Stimulated activated CD8-positive, alpha-beta memory T cell treated with anti-CD3 and anti-CD28 coated beads, Interleukin-4, amount 100 ng/mL, for 24 hours (primary cell): ENCODE measurements around the gene JPT1.
"Not testable (repeated sequence)": the region's sequence is repeated elsewhere in the genome, so short reads cannot be mapped to it uniquely, and the experiment has no call there.

Source experiments
- DNase-seq: peaks from one replicate; pipeline ENCODE4 v3.0.0-alpha.2; 2020; ENCODE audit warnings: low read depth

Gene JPT1

GRCh38 chr17:75130059-75130631 is 24.2 kb downstream of the JPT1 start:
- no peak for DNase-seq

- no peak for DNase-seq
These were observed 24.7 kb downstream of the JPT1 start for GRCh38 chr17:75129576-75129975.

DNA sequence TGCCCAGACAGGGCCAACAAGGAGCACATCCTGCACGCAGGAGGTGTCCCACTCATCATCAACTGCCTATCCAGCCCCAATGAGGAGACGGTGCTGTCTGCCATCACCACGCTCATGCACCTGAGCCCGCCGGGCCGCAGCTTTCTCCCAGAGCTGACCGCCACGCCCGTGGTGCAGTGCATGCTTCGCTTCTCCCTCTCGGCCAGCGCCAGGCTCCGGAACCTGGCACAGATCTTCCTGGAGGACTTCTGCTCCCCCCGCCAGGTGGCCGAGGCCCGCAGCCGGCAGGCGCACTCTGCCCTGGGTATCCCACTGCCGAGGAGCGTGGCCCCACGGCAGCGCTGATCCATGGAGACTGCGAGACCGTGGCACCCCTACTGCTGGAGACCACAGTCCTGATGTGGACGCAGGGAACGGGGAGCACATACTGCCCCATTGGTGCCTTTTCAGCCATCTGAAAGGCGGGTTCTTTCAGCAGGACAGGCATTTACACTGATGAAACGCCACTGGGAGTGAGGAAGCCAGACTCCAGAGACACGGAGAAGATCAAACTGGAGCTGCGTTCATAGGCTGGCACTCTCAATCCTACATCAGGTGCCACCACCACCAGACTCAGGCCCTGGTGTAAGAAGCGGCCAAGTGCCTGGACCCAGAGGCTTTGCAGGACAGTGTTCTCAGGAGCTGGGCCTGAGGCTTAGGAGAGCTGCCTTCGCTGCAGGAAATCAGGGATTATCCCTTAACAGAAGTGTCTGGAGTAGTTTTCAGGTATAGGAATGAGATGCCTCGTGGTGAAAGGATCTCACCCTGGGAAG is 25.4 kb downstream of the JPT1 start:
- DNase-seq = no peak

- DNase-seq = not testable (repeated sequence)
These were observed 26.4 kb downstream of the JPT1 start for GRCh38 chr17:75127936-75128335.

GRCh38 chr17:75126954-75127353 is 27.4 kb downstream of the JPT1 start:
- DNase-seq = no peak

GRCh38 chr17:75125984-75126383 is 28.3 kb downstream of the JPT1 start:
- no peak for DNase-seq

- no peak for DNase-seq
These were observed 29.5 kb downstream of the JPT1 start for GRCh38 chr17:75124819-75125162.

GRCh38 chr17:75124041-75124818 is 30.1 kb downstream of the JPT1 start:
- DNase-seq = peak; percentile 41

DNA sequence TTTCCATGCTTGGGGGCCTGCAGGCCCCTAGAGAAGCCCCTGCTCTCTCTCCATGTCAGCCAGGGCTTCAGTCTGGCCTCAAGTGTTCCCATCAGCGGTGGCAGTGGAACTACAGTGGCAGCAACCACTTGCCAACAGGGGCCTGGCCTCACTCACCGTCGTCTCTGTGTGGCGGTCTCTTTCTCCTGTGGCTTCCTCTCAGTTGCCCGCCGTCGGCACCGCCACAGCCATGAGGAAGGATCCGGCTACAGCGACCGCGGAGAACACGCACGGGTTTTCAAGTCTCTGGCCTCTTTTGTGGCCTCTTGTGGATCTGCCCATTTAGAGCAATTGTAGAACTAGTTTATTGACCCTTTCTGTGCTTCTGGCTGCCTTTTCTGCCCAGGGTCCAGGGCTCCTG is 36.0 kb downstream of the JPT1 start:
- no peak for DNase-seq

GRCh38 chr17:75116737-75117136 is 37.6 kb downstream of the JPT1 start:
- no peak for DNase-seq

- no peak for DNase-seq
These were observed 38.8 kb downstream of the JPT1 start for GRCh38 chr17:75115555-75115954.

- no peak for DNase-seq
These were observed 39.6 kb downstream of the JPT1 start for GRCh38 chr17:75114552-75115314.

DNA sequence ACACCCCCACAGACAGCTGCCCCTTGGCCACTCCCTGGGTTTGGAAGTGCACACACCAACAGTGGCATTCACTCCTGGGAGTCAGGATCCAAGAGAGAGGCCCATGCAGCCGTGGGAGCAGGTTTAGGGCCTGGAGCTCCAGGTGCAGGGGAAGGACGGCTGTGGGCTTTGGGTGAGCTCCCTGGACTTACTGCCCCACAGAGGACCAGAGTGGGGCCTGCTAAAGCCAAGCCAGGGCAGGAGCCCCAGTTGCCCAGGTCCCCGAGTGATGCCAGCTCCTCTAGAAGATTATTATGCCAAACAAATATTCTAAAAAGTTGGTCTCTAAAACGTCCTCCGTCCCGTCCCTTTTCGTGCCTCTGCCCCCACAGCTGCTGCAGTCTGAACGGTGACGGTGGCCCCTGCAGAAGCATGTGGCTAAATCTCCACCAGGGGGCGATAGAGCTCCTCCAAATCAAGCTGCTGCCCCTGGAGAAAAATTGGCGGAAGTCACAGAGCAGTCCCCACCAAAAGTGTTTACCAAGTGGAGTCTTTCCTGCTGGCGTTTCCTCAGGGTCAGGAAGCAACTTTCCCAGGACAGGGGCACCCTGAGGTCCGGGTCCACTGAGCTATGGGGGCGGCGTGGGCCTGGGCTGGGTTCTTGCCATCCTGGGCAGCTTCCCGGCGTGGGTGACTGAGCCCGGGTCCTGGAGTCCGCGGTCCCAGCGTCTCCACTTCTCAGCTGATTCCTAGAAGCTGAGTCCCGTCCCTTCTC is 40.3 kb downstream of the JPT1 start:
- DNase-seq = peak; percentile 81

DNA sequence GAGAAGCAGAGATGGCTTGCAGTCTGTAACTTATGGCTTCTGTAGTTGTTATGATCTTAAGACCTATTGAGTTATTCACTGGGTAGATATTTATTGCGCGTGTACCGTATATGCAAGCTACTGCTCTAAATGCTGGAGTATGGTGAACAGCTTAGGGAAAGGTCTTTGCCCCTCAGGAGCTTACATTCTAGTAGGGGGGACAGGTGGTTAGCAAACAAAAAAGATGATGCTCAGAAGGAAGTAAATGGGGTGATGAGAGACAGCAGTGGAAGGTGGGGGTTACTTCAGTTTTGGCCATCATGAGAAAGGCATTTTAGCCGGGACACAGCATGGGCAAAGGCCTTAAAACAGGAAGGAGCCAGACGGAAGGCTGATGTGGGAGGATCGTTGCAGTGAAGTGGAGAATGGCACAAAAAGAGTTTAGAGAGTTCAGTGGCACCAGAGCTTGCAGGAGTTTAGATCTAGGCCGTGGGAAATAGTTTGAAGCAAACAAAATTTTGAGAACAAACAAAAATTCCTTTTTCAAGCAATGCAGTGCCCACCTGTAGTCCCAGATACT is 42.5 kb downstream of the JPT1 start:
- no peak for DNase-seq

DNA sequence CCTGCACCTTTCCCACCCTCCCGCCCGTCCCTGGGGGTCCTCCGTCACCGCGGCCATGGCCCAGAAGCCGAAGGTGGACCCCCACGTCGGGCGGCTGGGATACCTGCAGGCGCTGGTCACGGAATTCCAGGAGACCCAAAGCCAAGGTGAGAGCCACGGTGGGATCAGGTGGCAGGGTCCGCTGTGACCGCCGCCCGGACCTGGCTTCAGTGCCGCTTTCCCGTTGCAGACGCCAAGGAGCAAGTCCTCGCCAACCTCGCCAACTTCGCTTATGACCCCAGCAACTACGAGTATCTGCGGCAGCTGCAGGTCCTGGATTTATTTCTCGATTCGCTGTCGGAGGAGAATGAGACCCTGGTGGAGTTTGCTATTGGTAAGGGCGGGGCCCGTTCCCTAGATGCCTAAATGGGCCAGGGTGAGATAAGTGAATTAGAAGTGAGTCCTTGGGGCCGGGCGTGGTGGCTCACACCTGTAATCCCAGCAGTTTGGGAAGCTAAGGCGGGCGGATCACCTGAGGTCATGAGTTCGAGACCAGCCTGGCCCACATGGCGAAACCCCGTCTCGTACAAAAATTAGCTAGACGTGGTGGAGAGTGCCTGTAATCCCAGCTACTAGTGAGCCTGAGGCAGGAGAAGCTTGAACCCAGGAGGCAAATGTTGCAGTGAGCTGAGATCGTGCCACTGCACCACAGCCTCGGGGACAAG is 43.9 kb downstream of the JPT1 start:
- no peak for DNase-seq

DNA sequence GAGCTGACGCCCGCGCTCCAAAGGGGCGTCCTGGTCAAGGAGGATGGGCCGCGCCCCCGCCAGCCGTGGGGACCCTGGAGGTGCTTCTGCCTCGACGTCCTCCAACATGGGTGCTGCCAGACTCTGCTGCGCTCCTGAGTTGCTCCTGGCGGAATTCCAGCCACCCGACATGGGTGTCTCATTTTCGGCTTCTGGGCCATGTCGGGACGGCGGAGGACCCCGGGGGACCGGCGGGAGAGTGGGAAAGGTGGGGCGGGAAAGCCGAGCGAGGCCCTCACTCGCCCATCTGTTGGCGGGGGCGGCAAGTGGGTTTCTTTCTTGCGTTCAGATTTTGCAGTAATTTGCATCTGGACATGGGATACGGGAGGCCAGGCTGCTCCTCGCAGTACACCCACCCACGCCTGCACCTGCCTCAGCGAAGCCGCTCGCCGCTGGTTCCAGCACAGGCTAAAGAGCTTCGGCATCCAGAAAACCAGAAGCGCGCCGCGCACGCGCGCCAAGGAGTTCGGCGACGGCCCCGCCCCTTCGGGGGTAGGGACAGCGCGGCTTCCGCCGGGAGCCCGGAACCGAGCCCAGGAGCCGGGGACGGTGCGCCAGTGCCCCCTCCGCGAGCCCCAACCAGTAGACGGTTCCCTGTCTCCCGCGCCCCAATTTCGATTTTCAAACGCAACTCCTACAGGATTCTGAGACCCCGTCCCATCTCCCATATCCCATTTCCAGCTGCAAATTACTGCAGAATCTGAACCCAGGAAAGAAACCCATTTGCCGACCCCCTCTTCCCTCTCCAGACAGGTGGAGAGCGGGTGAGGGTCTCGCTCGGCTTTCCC is 44.7 kb downstream of the JPT1 start, which contains the start of gene ARMC7:
Gene ARMC7, plus strand, starts transcription at position 563 of the 827 bp plus-strand sequence. CDS start 320 bp downstream, outside the sequence.
- DNase-seq = peak; percentile 89

DNA sequence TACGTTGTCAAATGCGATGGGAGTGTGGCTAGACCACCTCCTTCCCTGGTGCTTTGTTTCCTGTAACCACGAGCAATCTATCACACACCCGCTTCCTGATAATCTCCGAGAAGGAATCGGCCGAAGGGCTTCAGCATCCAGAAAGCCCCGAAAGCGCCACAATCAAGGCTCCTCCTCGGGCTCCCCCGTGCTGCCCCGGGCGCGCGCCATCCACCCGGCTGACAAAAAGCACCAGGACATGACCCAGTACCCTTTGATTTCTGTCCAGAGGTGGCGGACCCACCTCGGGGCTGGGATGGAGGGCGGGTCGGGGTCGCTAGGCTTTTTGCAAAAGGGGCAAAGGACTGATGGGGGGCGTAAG is 45.3 kb downstream of the JPT1 start:
- no peak for DNase-seq

DNA sequence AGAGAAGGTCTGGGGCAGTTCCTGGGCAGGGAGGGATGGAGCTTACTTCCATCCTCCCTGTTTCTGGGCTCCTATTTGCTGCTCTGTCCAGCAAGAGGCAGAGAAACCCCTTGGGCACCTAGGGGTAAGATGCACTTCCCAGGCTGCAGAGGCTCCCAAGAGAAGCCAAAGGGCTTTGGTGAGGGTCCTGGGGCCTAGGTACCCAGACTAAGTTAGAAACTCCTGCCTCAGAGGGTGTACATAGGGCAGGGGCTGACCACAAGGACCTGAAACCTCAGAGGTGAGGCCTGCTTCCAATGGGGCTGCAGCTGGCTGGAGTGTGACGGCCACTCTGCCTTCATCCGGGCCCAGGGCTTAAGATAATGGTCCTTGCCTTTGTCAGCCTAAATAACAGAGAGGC is 46.1 kb downstream of the JPT1 start:
- DNase-seq = no peak
